WTC11 (cell line): Measurements from ENCODE around the gene MRPL10. TPM values are rescaled to one million over a fixed set of nuclear protein-coding genes. Genes with fewer than 3 reads are reported as not detected.

Experiments
- ATAC-seq: fragments of 200-7000 bp; cut with Tn5 transposase; 2 replicates; pipeline ENCODE4 v1.10.0; 2021; ENCODE audit warnings: mild to moderate bottlenecking, moderate library complexity
- Bru-seq: library from RNA; stranded (reverse); fragments of 400-500 nt; gene quantifications from one replicate; lab custom pipeline; 2021; lab: Mats Ljungman, UMichigan
- CTCF ChIA-PET: fragments of 300-600 bp; sonication (Branson Sonifier 250); formaldehyde crosslinking; loops from one replicate; lab custom pipeline; 2021; ENCODE audit warnings: antibody characterized with exemption; lab: Charles Lee
- POLR2A ChIA-PET: fragments of 350-600 bp; sonication (Branson Sonifier 250); formaldehyde crosslinking; loops from one replicate; lab custom pipeline; 2021; ENCODE audit warnings: antibody characterized with exemption; lab: Charles Lee
- DNase-seq: peaks from one replicate; pipeline ENCODE4 v3.0.0; 2021; ENCODE audit warnings: low spot score
- H3K27ac Mint-ChIP-seq: 2 replicates; pipeline ENCODE4 v1.8.0; 2021; ENCODE audit warnings: mixed read lengths
- H3K27me3 Mint-ChIP-seq: 2 replicates; pipeline ENCODE4 v1.8.0; 2021; ENCODE audit warnings: low read depth, mild to moderate bottlenecking, moderate library complexity, mixed read lengths
- H3K36me3 Mint-ChIP-seq: 2 replicates; pipeline ENCODE4 v1.8.0; 2021; ENCODE audit warnings: mixed read lengths
- H3K4me1 Mint-ChIP-seq: 2 replicates; pipeline ENCODE4 v1.8.0; 2022; ENCODE audit warnings: mixed read lengths
- H3K4me3 Mint-ChIP-seq: 2 replicates; pipeline ENCODE4 v1.8.0; 2021; ENCODE audit warnings: mild to moderate bottlenecking, moderate library complexity, mixed read lengths
- H3K9me3 Mint-ChIP-seq: 2 replicates; pipeline ENCODE4 v1.8.0; 2021; ENCODE audit warnings: mixed read lengths
- AR ChIP-seq: fragments of 250-450 bp; sonication (Bioruptor Pico); IDR thresholded peaks from 2 replicates; pipeline ENCODE4 v1.9.0; 2021; ENCODE audit warnings: mild to moderate bottlenecking
- ELF4 ChIP-seq: sonication (generic); formaldehyde crosslinking; IDR thresholded peaks from 2 replicates; pipeline ENCODE4 v1.8.1; 2022; ENCODE audit warnings: low read depth, mild to moderate bottlenecking, moderate library complexity, missing genetic modification reagents
- ERG ChIP-seq: fragments of 250-450 bp; sonication (Bioruptor Pico); IDR thresholded peaks from 2 replicates; pipeline ENCODE4 v1.8.0; 2021; ENCODE audit warnings: mild to moderate bottlenecking
- ESRRA ChIP-seq: sonication (generic); formaldehyde crosslinking; IDR thresholded peaks from 2 replicates; pipeline ENCODE4 v1.8.1; 2022; ENCODE audit warnings: mild to moderate bottlenecking, missing genetic modification reagents, borderline replicate concordance
- GTF2I ChIP-seq: fragments of 250-450 bp; sonication (Bioruptor Pico); conservative IDR thresholded peaks from 2 replicates; pipeline ENCODE4 v1.4.0; 2021; ENCODE audit warnings: mild to moderate bottlenecking
- HMGA2 ChIP-seq: fragments of 250-450 bp; sonication (Bioruptor Pico); IDR thresholded peaks from 2 replicates; pipeline ENCODE4 v1.4.0; 2021; ENCODE audit warnings: mild to moderate bottlenecking, moderate library complexity
- IRF1 ChIP-seq: sonication (generic); formaldehyde crosslinking; IDR thresholded peaks from 2 replicates; pipeline ENCODE4 v1.8.0; 2023; ENCODE audit warnings: missing genetic modification reagents
- MAX ChIP-seq: sonication (generic); formaldehyde crosslinking; IDR thresholded peaks from 2 replicates; pipeline ENCODE4 v1.8.0; 2022; ENCODE audit warnings: mild to moderate bottlenecking, missing genetic modification reagents
- NFE2L1 ChIP-seq: sonication (generic); formaldehyde crosslinking; IDR thresholded peaks from 2 replicates; pipeline ENCODE4 v1.8.1; 2023; ENCODE audit warnings: missing genetic modification reagents
- NR2C2 ChIP-seq: sonication (generic); formaldehyde crosslinking; IDR thresholded peaks from 2 replicates; pipeline ENCODE4 v1.8.0; 2022; ENCODE audit warnings: mild to moderate bottlenecking, missing genetic modification reagents
- NR3C1 ChIP-seq: sonication (generic); formaldehyde crosslinking; conservative IDR thresholded peaks from 2 replicates; pipeline ENCODE4 v1.8.1; 2023; ENCODE audit warnings: low read depth, mild to moderate bottlenecking, missing genetic modification reagents
- PREB ChIP-seq: sonication (generic); formaldehyde crosslinking; IDR thresholded peaks from 2 replicates; pipeline ENCODE4 v1.8.1; 2022; ENCODE audit warnings: mild to moderate bottlenecking, missing genetic modification reagents, moderate library complexity, borderline replicate concordance
- ZMAT4 ChIP-seq: fragments of 250-450 bp; sonication (Bioruptor Pico); IDR thresholded peaks from 2 replicates; pipeline ENCODE4 v1.9.0; 2021; ENCODE audit warnings: mild to moderate bottlenecking
- ZNF317 ChIP-seq: sonication (generic); formaldehyde crosslinking; IDR thresholded peaks from 2 replicates; pipeline ENCODE4 v1.8.1; 2023; ENCODE audit warnings: low read depth, mild to moderate bottlenecking, moderate library complexity, missing genetic modification reagents, borderline replicate concordance
- ZNF512 ChIP-seq: sonication (generic); formaldehyde crosslinking; IDR thresholded peaks from 2 replicates; pipeline ENCODE4 v1.8.1; 2022; ENCODE audit warnings: missing genetic modification reagents, borderline replicate concordance
- long read RNA-seq, 3 experiments: library from RNA in 1 of 3; library from capped mRNA in 1 of 3; library from polyadenylated mRNA in 1 of 3; unstranded in 2 of 3; stranded (forward) in 1 of 3; transcript quantifications; one replicate each; pipeline ENCODE4 v2.0.0, GENCODE V29; 2021
- total RNA-seq: library from RNA; stranded (reverse); gene quantifications from 3 replicates; pipeline ENCODE4 v1.2.3, GENCODE V29; 2021
- TF ChIP-seq, protein P1 (sequence below): sonication (generic); formaldehyde crosslinking; IDR thresholded peaks from 2 replicates; pipeline ENCODE4 v1.8.1; 2023; ENCODE audit warnings: mild to moderate bottlenecking, missing genetic modification reagents, moderate library complexity
- TF ChIP-seq, protein P2 (sequence below): sonication (generic); formaldehyde crosslinking; IDR thresholded peaks from 2 replicates; pipeline ENCODE4 v1.8.1; 2022; ENCODE audit warnings: mild to moderate bottlenecking, moderate library complexity, missing genetic modification reagents
- TF ChIP-seq, protein P3 (sequence below): sonication (generic); formaldehyde crosslinking; IDR thresholded peaks from 2 replicates; pipeline ENCODE4 v1.8.1; 2023; ENCODE audit warnings: mild to moderate bottlenecking, missing genetic modification reagents
- TF ChIP-seq, protein P4 (sequence below): sonication (generic); formaldehyde crosslinking; IDR thresholded peaks from 2 replicates; pipeline ENCODE4 v1.8.1; 2023; ENCODE audit warnings: mild to moderate bottlenecking, missing genetic modification reagents, moderate library complexity

MRPL10 gene
- total RNA-seq: 80.1 to 87.0 TPM (median 85.3 TPM) in 3 replicates
- percentile 81 among the genes with signal in this experiment for Bru-seq, nascent RNA
- long read RNA-seq, experiment 1, transcript MRPL10-203 (6 exons, 1,622 nt): minor isoform, 10 of 236 reads
- long read RNA-seq, experiment 1, transcript MRPL10-202 (5 exons, 1,725 nt): major isoform, 212 of 236 reads
- long read RNA-seq, experiment 1, partial matches to known transcripts: 6 of 236 reads
- long read RNA-seq, experiment 1, other reads (novel, unspliced or antisense): 5 of 236 reads
- long read RNA-seq, experiment 2, transcript MRPL10-202 (5 exons, 1,725 nt): major isoform, 80 of 135 reads
- long read RNA-seq, experiment 2, partial matches to known transcripts: 49 of 135 reads
- long read RNA-seq, experiment 2, other reads (novel, unspliced or antisense): 4 of 135 reads
- long read RNA-seq, experiment 3, transcript MRPL10-202 (5 exons, 1,725 nt): major isoform, 161 of 180 reads
- long read RNA-seq, experiment 3, transcript MRPL10-203 (6 exons, 1,622 nt): minor isoform, 9 of 180 reads
- long read RNA-seq, experiment 3, partial matches to known transcripts: 0 of 180 reads
- long read RNA-seq, experiment 3, other reads (novel, unspliced or antisense): 7 of 180 reads

GRCh38 chr17:47831003-47831933 lies at the start of gene MRPL10, which contains the start of gene LRRC46:
MRPL10 (minus strand) TSS chr17:47831541; CDS start chr17:47831511, 30 bp downstream.
LRRC46 (plus strand) TSS chr17:47831670; CDS start chr17:47831990, 320 bp downstream.
- Mint-ChIP-seq H3K4me3 (peak within 1 kb of the TSS; percentile 98), H3K27me3 (no peaks in the 10 kb centered on the region), H3K36me3 (peaks cover 17% of the 10 kb centered on the region), H3K27ac (peak within 1 kb of the TSS; percentile 93), H3K4me1 (peaks cover 12% of the 10 kb centered on the region), H3K9me3 (no peaks in the 10 kb centered on the region)
- DNase-seq: peak; percentile 93
- POLR2A ChIA-PET: interaction anchor here (0.9 to 1.2 kb wide), 3 partner anchors 15 to 140 kb away, joined by 3 to 5 read pairs (median 4); partner anchors contain the start of gene CDK5RAP3
- ATAC-seq: peak; percentile 98
- CTCF ChIA-PET: interaction anchor here (0.6 to 2.0 kb wide), 19 partner anchors 9 to 181 kb away, joined by 3 to 32 read pairs (median 4); partner anchors contain the start of genes CDK5RAP3, OSBPL7, PNPO and SCRN2
- TF ChIP-seq, protein P1, sequence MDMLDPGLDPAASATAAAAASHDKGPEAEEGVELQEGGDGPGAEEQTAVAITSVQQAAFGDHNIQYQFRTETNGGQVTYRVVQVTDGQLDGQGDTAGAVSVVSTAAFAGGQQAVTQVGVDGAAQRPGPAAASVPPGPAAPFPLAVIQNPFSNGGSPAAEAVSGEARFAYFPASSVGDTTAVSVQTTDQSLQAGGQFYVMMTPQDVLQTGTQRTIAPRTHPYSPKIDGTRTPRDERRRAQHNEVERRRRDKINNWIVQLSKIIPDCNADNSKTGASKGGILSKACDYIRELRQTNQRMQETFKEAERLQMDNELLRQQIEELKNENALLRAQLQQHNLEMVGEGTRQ (CRISPR knock-in tag): no peak
- TF ChIP-seq NR2C2 (CRISPR knock-in tag) (no peak), AR (CRISPR knock-in tag) (no peak), IRF1 (CRISPR knock-in tag) (no peak), ESRRA (CRISPR knock-in tag) (no peak), ZMAT4 (CRISPR knock-in tag) (no peak), ZNF317 (no peak), NR3C1 (CRISPR knock-in tag) (no peak), PREB (CRISPR knock-in tag) (no peak), GTF2I (no peak), HMGA2 (CRISPR knock-in tag) (no peak), ZNF512 (CRISPR knock-in tag) (no peak), NFE2L1 (CRISPR knock-in tag) (0 out of 2 replicates have a peak, but pooled peaks have one; percentile 48), MAX (peak; percentile 43; the same call in 1 of the 2 replicates), ERG (CRISPR knock-in tag) (no peak), ELF4 (CRISPR knock-in tag) (no peak)
- TF ChIP-seq, protein P2, sequence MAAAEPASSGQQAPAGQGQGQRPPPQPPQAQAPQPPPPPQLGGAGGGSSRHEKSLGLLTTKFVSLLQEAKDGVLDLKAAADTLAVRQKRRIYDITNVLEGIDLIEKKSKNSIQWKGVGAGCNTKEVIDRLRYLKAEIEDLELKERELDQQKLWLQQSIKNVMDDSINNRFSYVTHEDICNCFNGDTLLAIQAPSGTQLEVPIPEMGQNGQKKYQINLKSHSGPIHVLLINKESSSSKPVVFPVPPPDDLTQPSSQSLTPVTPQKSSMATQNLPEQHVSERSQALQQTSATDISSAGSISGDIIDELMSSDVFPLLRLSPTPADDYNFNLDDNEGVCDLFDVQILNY (CRISPR knock-in tag): no peak
- TF ChIP-seq, protein P3, sequence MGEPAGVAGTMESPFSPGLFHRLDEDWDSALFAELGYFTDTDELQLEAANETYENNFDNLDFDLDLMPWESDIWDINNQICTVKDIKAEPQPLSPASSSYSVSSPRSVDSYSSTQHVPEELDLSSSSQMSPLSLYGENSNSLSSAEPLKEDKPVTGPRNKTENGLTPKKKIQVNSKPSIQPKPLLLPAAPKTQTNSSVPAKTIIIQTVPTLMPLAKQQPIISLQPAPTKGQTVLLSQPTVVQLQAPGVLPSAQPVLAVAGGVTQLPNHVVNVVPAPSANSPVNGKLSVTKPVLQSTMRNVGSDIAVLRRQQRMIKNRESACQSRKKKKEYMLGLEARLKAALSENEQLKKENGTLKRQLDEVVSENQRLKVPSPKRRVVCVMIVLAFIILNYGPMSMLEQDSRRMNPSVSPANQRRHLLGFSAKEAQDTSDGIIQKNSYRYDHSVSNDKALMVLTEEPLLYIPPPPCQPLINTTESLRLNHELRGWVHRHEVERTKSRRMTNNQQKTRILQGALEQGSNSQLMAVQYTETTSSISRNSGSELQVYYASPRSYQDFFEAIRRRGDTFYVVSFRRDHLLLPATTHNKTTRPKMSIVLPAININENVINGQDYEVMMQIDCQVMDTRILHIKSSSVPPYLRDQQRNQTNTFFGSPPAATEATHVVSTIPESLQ (CRISPR knock-in tag): no peak
- TF ChIP-seq, protein P4, sequence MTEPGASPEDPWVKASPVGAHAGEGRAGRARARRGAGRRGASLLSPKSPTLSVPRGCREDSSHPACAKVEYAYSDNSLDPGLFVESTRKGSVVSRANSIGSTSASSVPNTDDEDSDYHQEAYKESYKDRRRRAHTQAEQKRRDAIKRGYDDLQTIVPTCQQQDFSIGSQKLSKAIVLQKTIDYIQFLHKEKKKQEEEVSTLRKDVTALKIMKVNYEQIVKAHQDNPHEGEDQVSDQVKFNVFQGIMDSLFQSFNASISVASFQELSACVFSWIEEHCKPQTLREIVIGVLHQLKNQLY (CRISPR knock-in tag): no peak
